Measurements from ENCODE around the gene COL23A1.

COL23A1 gene

GRCh38 chr5:178350361-178351220 lies 239.6 kb downstream of the COL23A1 start:
- TF ChIP-seq CTCF (conservative IDR thresholded peaks at IDR 0.05; ENCODE audit: low read depth, low read length): no peak
- no peak overlapping the region for H3K4me3 ChIP-seq (ENCODE audit: low read depth, low read length)
- DNase-seq (ENCODE audit: low read depth): no peak

- no peak overlapping the region for H3K4me3 ChIP-seq (ENCODE audit: low read depth, low read length)
- TF ChIP-seq CTCF (conservative IDR thresholded peaks at IDR 0.05; ENCODE audit: low read depth, low read length): no peak
- no peak for DNase-seq (ENCODE audit: low read depth)
Observed at GRCh38 chr5:178349625-178350353, 240.4 kb downstream of the COL23A1 start.

- no peak for TF ChIP-seq CTCF (conservative IDR thresholded peaks at IDR 0.05; ENCODE audit: low read depth, low read length)
- no peak for DNase-seq (ENCODE audit: low read depth)
- no peak overlapping the region for H3K4me3 ChIP-seq (ENCODE audit: low read depth, low read length)
Observed at GRCh38 chr5:178349075-178349511, 241.1 kb downstream of the COL23A1 start.

- TF ChIP-seq CTCF (conservative IDR thresholded peaks at IDR 0.05; ENCODE audit: low read depth, low read length): no peak
- no peak for DNase-seq (ENCODE audit: low read depth)
- no peak overlapping the region for H3K4me3 ChIP-seq (ENCODE audit: low read depth, low read length)
Observed at GRCh38 chr5:178348356-178349074, 241.7 kb downstream of the COL23A1 start.

GRCh38 chr5:178347956-178348355 lies 242.2 kb downstream of the COL23A1 start:
- H3K4me3 ChIP-seq (ENCODE audit: low read depth, low read length): no peak overlapping the region
- no peak for TF ChIP-seq CTCF (conservative IDR thresholded peaks at IDR 0.05; ENCODE audit: low read depth, low read length)
- DNase-seq (ENCODE audit: low read depth): no peak

GRCh38 chr5:178346607-178347334 lies 243.4 kb downstream of the COL23A1 start:
- no peak for TF ChIP-seq CTCF (conservative IDR thresholded peaks at IDR 0.05; ENCODE audit: low read depth, low read length)
- DNase-seq (ENCODE audit: low read depth): no peak

More at GRCh38 chr5:178346607-178347334, 243.4 kb downstream of the COL23A1 start:
- H3K4me3 ChIP-seq (ENCODE audit: low read depth, low read length): no peak overlapping the region
